MCF 10A (cell line): Measurements from ENCODE around the gene BAHCC1. TPM values are rescaled to one million over a fixed set of nuclear protein-coding genes. Genes with fewer than 3 reads are reported as not detected.

Source experiments
- Bru-seq: library from RNA; stranded (reverse); fragments of 400-500 nt; gene quantifications from one replicate; lab custom pipeline; 2021; lab: Mats Ljungman, UMichigan
- BruChase-seq, 2 experiments: library from RNA; stranded (reverse); fragments of 400-500 nt; gene quantifications; one replicate each; lab custom pipeline; 2021; lab: Mats Ljungman, UMichigan
- BruUV-seq: library from RNA; stranded (reverse); fragments of 400-500 nt; replicated peaks from 2 replicates; lab custom pipeline; 2021; lab: Mats Ljungman, UMichigan
- CTCF ChIA-PET: fragments of 300-600 bp; sonication (Branson Sonifier 250); formaldehyde crosslinking; extraction: SDS; loops from one replicate; lab custom pipeline; 2021; ENCODE audit warnings: antibody characterized with exemption, inconsistent platforms; lab: Yijun Ruan, JAX
- POLR2A ChIA-PET: fragments of 300-600, 350-650 bp; sonication (Branson Sonifier 250); formaldehyde crosslinking; extraction: SDS; loops from one replicate; lab custom pipeline; 2020; ENCODE audit warnings: antibody characterized with exemption, inconsistent platforms; lab: Yijun Ruan, JAX
- DNase-seq: peaks from one replicate; pipeline ENCODE4 v3.0.0-alpha.2; 2018; ENCODE audit not compliant: unreplicated experiment
- H3K27ac Mint-ChIP-seq: one replicate; pipeline ENCODE4 v1.8.0; 2022; ENCODE audit warnings: mild to moderate bottlenecking, low read depth, mixed read lengths; ENCODE audit not compliant: unreplicated experiment
- H3K27me3 Mint-ChIP-seq: one replicate; pipeline ENCODE4 v1.8.0; 2022; ENCODE audit warnings: mixed read lengths; ENCODE audit not compliant: insufficient read depth, unreplicated experiment
- H3K36me3 Mint-ChIP-seq: one replicate; pipeline ENCODE4 v1.8.0; 2022; ENCODE audit warnings: mild to moderate bottlenecking, moderate library complexity, mixed read lengths; ENCODE audit not compliant: insufficient read depth, unreplicated experiment
- H3K4me1 Mint-ChIP-seq: one replicate; pipeline ENCODE4 v1.8.0; 2022; ENCODE audit warnings: mixed read lengths; ENCODE audit not compliant: insufficient read depth, unreplicated experiment
- H3K4me3 Mint-ChIP-seq: one replicate; pipeline ENCODE4 v1.8.0; 2022; ENCODE audit warnings: mild to moderate bottlenecking, moderate library complexity, mixed read lengths; ENCODE audit not compliant: unreplicated experiment
- H3K9me3 Mint-ChIP-seq: one replicate; pipeline ENCODE4 v1.8.0; 2022; ENCODE audit warnings: mixed read lengths; ENCODE audit not compliant: unreplicated experiment
- CTCF ChIP-seq: fragments of 200-600 bp; IDR thresholded peaks from one replicate; pipeline ENCODE4 v1.8.0; 2022; ENCODE audit warnings: antibody characterized with exemption, mild to moderate bottlenecking; ENCODE audit not compliant: unreplicated experiment
- intact Hi-C: fragments of 100-400 bp; cut with micrococcal nuclease; formaldehyde crosslinking; loops from 2 replicates; pipeline ENCODE4 v1.14.1; 2022
- long read RNA-seq: library from polyadenylated mRNA; stranded (forward); transcript quantifications from one replicate; pipeline ENCODE4 v2.0.0, GENCODE V29; 2022
- total RNA-seq: library from RNA; stranded (reverse); gene quantifications from 2 replicates; pipeline ENCODE4 v1.2.3, GENCODE V29; 2022

BAHCC1 gene
- 7.4 and 9.2 TPM in 2 replicates for total RNA-seq
- Bru-seq, nascent RNA, result percentile 32 among the genes with signal in this experiment
- BruChase-seq, experiment 1, labeled RNA remaining after a 6-hour chase, result percentile 43 among the genes with signal in this experiment
- BruChase-seq, experiment 2, labeled RNA remaining after a 2-hour chase, result percentile 37 among the genes with signal in this experiment
- long read RNA-seq, partial matches to known transcripts, result 2 of 9 reads
- long read RNA-seq, other reads (novel, unspliced or antisense), result 6 of 9 reads

GRCh38 chr17:81394921-81395599 lies at the start of gene BAHCC1:
TSS of gene BAHCC1 (plus strand) at chr17:81395457. CDS start at chr17:81399740, 4,283 bp downstream.
- intact Hi-C loops, result loop anchor here (2.0 to 5.0 kb wide), 4 partner anchors 68 to 142 kb away; no protein-coding TSS in a partner anchor
- POLR2A ChIA-PET, result interaction anchor here (0.6 to 9.2 kb wide), 29 partner anchors 10 to 643 kb away, joined by 3 to 169 read pairs (median 4); partner anchors contain the start of genes ACTG1, DCXR, NDUFAF8 and SLC38A10
- Mint-ChIP-seq H3K9me3 (no peaks in the 10 kb centered on the region), H3K4me3 (peak within 1 kb of the TSS; percentile 89), H3K27ac (peak within 1 kb of the TSS; percentile 99), H3K27me3 (no peaks in the 10 kb centered on the region), H3K36me3 (peaks cover 33% of the 10 kb centered on the region), H3K4me1 (peaks cover 16% of the 10 kb centered on the region)
- no TSS peak for BruUV-seq
- DNase-seq, result peak; percentile 100
- TF ChIP-seq CTCF, result no peak
- CTCF ChIA-PET, result interaction anchor here (0.6 to 1.5 kb wide), 11 partner anchors 10 to 1486 kb away, joined by 3 to 7 read pairs (median 3); partner anchors contain the start of gene MRPL12

- peak; percentile 95 for DNase-seq
- CTCF ChIA-PET, result interaction anchor here (1.1 kb wide), 1 partner anchor 19 kb away, joined by 4 read pairs; no protein-coding TSS in a partner anchor
- no peak for TF ChIP-seq CTCF
- peaks cover 6% of the 10 kb centered on the region for H3K36me3 Mint-ChIP-seq
- BruUV-seq, result no TSS peak
- H3K27ac Mint-ChIP-seq, result no peak overlapping the region
- no peaks in the 10 kb centered on the region for H3K9me3 Mint-ChIP-seq
- no peaks in the 10 kb centered on the region for H3K27me3 Mint-ChIP-seq
- POLR2A ChIA-PET, result interaction anchor here (0.6 to 1.3 kb wide), 7 partner anchors 14 to 206 kb away, joined by 3 to 5 read pairs (median 3); partner anchors contain the start of gene FAAP100
- H3K4me1 Mint-ChIP-seq, result peaks cover 16% of the 10 kb centered on the region
- intact Hi-C loops, result loop anchor here (1.0 kb wide), 1 partner anchor 19 kb away; no protein-coding TSS in a partner anchor
- H3K4me3 Mint-ChIP-seq, result peak overlapping the region; percentile 95
Observed at GRCh38 chr17:81346090-81346907, 49.0 kb upstream of the BAHCC1 start.

GRCh38 chr17:81346908-81347349 lies 48.3 kb upstream of the BAHCC1 start:
- Mint-ChIP-seq H3K4me1 (peaks cover 16% of the 10 kb centered on the region), H3K27me3 (no peaks in the 10 kb centered on the region), H3K4me3 (no peak overlapping the region), H3K9me3 (no peaks in the 10 kb centered on the region), H3K27ac (no peak overlapping the region), H3K36me3 (peaks cover 6% of the 10 kb centered on the region)
- intact Hi-C loops, result loop anchor here (1.0 kb wide), 1 partner anchor 18 kb away; no protein-coding TSS in a partner anchor
- POLR2A ChIA-PET, result interaction anchor here (0.6 to 1.0 kb wide), 2 partner anchors 13 to 154 kb away, joined by 3 read pairs; no protein-coding TSS in a partner anchor
- DNase-seq, result no peak
- CTCF ChIA-PET, result interaction anchor here (1.1 kb wide), 1 partner anchor 18 kb away, joined by 4 read pairs; no protein-coding TSS in a partner anchor
- no peak for TF ChIP-seq CTCF
- BruUV-seq, result no TSS peak
